Measurements from ENCODE around the gene RANBP17. TPM values are rescaled to one million over a fixed set of nuclear protein-coding genes. Genes with fewer than 3 reads are reported as not detected.

Gene RANBP17
- total and polyA plus RNA-seq, 2 donors (not counting 1 experiment from before 2014, with no cell fraction given), result not detected

DNA sequence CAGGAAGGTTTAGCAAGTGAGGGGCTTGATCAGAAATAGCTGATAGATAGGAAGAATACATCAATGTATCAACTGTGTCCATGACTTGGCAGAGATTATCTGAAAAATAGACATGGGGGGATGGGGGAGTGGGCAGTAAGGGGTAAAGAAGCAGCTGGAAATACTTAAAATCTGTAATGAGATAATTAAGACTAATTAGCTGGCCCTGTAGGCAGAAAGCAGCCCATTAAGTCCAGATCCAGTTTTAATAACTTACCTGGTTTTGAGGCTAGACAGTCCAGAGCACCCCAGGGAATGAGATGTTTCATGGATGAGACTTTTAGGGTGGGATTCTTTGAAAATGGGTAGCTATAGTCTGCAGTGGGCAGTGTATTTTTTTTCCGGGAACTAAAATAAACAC, 330.3 kb downstream of the RANBP17 start:
- intact Hi-C loops (cut with micrococcal nuclease), result no loop called here
- Mint-ChIP-seq H3K4me3 (no peak overlapping the region), H3K4me1 (no peaks in the 10 kb centered on the region), H3K27me3 (no peaks in the 10 kb centered on the region), H3K27ac (no peak overlapping the region), H3K9me3 (ENCODE audit: insufficient read depth) (no peaks in the 10 kb centered on the region)
- ChIA-PET POLR2A (no interaction called here), CTCF (no interaction called here)
- H3K4me1 ChIP-seq (ENCODE audit: control insufficient read depth in 2 of 2, insufficient read depth in 2 of 2, low read length in 2 of 2), result no peaks in the 10 kb centered on the region
- DNase-seq (no peak), ATAC-seq (ENCODE audit: low read depth) (no peak)
- H3K27me3 ChIP-seq (replicated peaks in 1 of 4; ENCODE audit: control extremely low read depth in 1 of 4, control insufficient read depth in 3 of 4, insufficient read depth in 4 of 4, low read length in 3 of 4), result peaks cover 0 to 4% (median 0%) of the 10 kb centered on the region in 4 experiments
- no peak for TF ChIP-seq EZH2 (IDR thresholded peaks at IDR 0.05; ENCODE audit: borderline replicate concordance, insufficient read depth, low read depth, low read length, poor library complexity, severe bottlenecking)
- TF ChIP-seq, protein P1, sequence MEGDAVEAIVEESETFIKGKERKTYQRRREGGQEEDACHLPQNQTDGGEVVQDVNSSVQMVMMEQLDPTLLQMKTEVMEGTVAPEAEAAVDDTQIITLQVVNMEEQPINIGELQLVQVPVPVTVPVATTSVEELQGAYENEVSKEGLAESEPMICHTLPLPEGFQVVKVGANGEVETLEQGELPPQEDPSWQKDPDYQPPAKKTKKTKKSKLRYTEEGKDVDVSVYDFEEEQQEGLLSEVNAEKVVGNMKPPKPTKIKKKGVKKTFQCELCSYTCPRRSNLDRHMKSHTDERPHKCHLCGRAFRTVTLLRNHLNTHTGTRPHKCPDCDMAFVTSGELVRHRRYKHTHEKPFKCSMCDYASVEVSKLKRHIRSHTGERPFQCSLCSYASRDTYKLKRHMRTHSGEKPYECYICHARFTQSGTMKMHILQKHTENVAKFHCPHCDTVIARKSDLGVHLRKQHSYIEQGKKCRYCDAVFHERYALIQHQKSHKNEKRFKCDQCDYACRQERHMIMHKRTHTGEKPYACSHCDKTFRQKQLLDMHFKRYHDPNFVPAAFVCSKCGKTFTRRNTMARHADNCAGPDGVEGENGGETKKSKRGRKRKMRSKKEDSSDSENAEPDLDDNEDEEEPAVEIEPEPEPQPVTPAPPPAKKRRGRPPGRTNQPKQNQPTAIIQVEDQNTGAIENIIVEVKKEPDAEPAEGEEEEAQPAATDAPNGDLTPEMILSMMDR (IDR thresholded peaks at IDR 0.05), result no peak
- H3K4me3 ChIP-seq (ENCODE audit: control extremely low read depth in 1 of 5, extremely low read depth in 1 of 5, insufficient read depth in 1 of 5, low read depth in 2 of 5, low read length in 4 of 5), result no peak overlapping the region
- H3K9ac ChIP-seq (ENCODE audit: low read length), result no peak overlapping the region
- H2AFZ ChIP-seq (ENCODE audit: insufficient read depth, low read depth, low read length, poor library complexity, severe bottlenecking), result no peak overlapping the region
- H3K27ac ChIP-seq (ENCODE audit: low read length in 2 of 2), result no peak overlapping the region
- H3K4me2 ChIP-seq (replicated peaks; ENCODE audit: low read depth, low read length, poor library complexity, severe bottlenecking), result no peak overlapping the region
- WGBS (ENCODE audit: insufficient coverage), result no CpG with 5 or more reads among the region's 1 CpG
- no peaks in the 10 kb centered on the region for H4K20me1 ChIP-seq (ENCODE audit: control insufficient read depth, insufficient read depth, low read length, poor library complexity, severe bottlenecking)
- H3K79me2 ChIP-seq (ENCODE audit: control insufficient read depth, insufficient read depth, low read length), result no peaks in the 10 kb centered on the region
- no peaks in the 10 kb centered on the region for H3K9me3 ChIP-seq (ENCODE audit: control extremely low read depth in 1 of 3, control insufficient read depth in 2 of 3, insufficient read depth in 1 of 3, low read length in 2 of 3)
- no peaks in the 10 kb centered on the region for H3K36me3 ChIP-seq (replicated peaks in 1 of 2; ENCODE audit: control extremely low read depth in 1 of 2, control insufficient read depth in 1 of 2, extremely low read depth in 1 of 2, insufficient read depth in 2 of 2, low read length in 1 of 2)

DNA sequence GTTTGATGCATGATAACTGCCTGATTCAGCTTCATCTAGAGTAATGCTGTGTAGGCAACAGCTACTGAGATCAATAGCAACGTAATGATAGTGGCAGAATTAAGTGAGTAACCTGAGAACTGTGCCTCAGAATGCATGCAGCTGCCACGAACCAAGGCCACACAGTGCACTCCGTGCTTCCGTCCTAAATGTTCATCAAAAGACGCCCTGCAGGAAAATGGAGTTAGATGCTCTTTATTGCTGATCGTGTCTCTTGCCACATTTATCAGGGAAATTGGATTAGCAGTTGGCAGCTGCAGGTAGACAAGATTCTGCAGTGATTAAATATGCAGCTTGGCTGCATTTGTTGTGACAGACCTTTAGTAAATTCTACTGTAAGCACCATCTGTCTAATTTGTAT, 339.5 kb downstream of the RANBP17 start:
- Mint-ChIP-seq H3K4me1 (no peaks in the 10 kb centered on the region), H3K9me3 (ENCODE audit: insufficient read depth) (no peaks in the 10 kb centered on the region), H3K4me3 (no peak overlapping the region), H3K27ac (no peak overlapping the region), H3K27me3 (peaks cover 17% of the 10 kb centered on the region)
- H3K9ac ChIP-seq (ENCODE audit: low read length), result no peak overlapping the region
- H3K9me3 ChIP-seq (ENCODE audit: control extremely low read depth in 1 of 3, control insufficient read depth in 2 of 3, insufficient read depth in 1 of 3, low read length in 2 of 3), result no peaks in the 10 kb centered on the region
- intact Hi-C loops (cut with micrococcal nuclease), result no loop called here
- DNase-seq, result no peak
- H3K4me1 ChIP-seq (ENCODE audit: control insufficient read depth in 2 of 2, insufficient read depth in 2 of 2, low read length in 2 of 2), result no peaks in the 10 kb centered on the region
- no peak overlapping the region for H2AFZ ChIP-seq (ENCODE audit: insufficient read depth, low read depth, low read length, poor library complexity, severe bottlenecking)
- no peaks in the 10 kb centered on the region for H4K20me1 ChIP-seq (ENCODE audit: control insufficient read depth, insufficient read depth, low read length, poor library complexity, severe bottlenecking)
- no peaks in the 10 kb centered on the region for H3K79me2 ChIP-seq (ENCODE audit: control insufficient read depth, insufficient read depth, low read length)
- no peak overlapping the region for H3K27ac ChIP-seq (ENCODE audit: low read length in 2 of 2)
- ChIA-PET CTCF (no interaction called here), POLR2A (no interaction called here)
- ATAC-seq (ENCODE audit: low read depth), result no peak
- no peaks in the 10 kb centered on the region for H3K27me3 ChIP-seq (replicated peaks in 1 of 4; ENCODE audit: control extremely low read depth in 1 of 4, control insufficient read depth in 3 of 4, insufficient read depth in 4 of 4, low read length in 3 of 4)
- no peaks in the 10 kb centered on the region for H3K36me3 ChIP-seq (replicated peaks in 1 of 2; ENCODE audit: control extremely low read depth in 1 of 2, control insufficient read depth in 1 of 2, extremely low read depth in 1 of 2, insufficient read depth in 2 of 2, low read length in 1 of 2)
- H3K4me2 ChIP-seq (replicated peaks; ENCODE audit: low read depth, low read length, poor library complexity, severe bottlenecking), result no peak overlapping the region
- no peak overlapping the region for H3K4me3 ChIP-seq (ENCODE audit: control extremely low read depth in 1 of 5, extremely low read depth in 1 of 5, insufficient read depth in 1 of 5, low read depth in 2 of 5, low read length in 4 of 5)
- WGBS (ENCODE audit: insufficient coverage), result 75% methylated on average over 6 of the region's 6 CpGs
- TF ChIP-seq, protein P1 (IDR thresholded peaks at IDR 0.05), result no peak
- TF ChIP-seq EZH2 (IDR thresholded peaks at IDR 0.05; ENCODE audit: borderline replicate concordance, insufficient read depth, low read depth, low read length, poor library complexity, severe bottlenecking), result no peak
